K562 (cell line): ENCODE data around the gene MYL12B. TPM values are rescaled to one million over a fixed set of nuclear protein-coding genes. Genes with fewer than 3 reads are reported as not detected.

Experiments used
- ARID3B ChIP-seq: fragments of 250-450 bp; sonication (Bioruptor Pico); IDR thresholded peaks from 2 replicates; pipeline ENCODE4 v1.4.0; 2020; ENCODE audit warnings: borderline replicate concordance
- ASH1L ChIP-seq: fragments of 450-650 bp; IDR thresholded peaks from 2 replicates; pipeline ENCODE4 v1.6.1; 2018; ENCODE audit warnings: borderline replicate concordance, mild to moderate bottlenecking, low read depth; ENCODE audit not compliant: partially characterized antibody
- BRF1 ChIP-seq: IDR thresholded peaks from 3 replicates; pipeline ENCODE4 v1.6.1; 2011; ENCODE audit warnings: borderline replicate concordance, mild to moderate bottlenecking; ENCODE audit not compliant: insufficient read length; ENCODE audit errors: extremely low read depth
- ERF ChIP-seq: fragments of 450-650 bp; formaldehyde crosslinking; IDR thresholded peaks from 2 replicates; pipeline ENCODE4 v1.4.0; 2020; ENCODE audit warnings: mild to moderate bottlenecking, mixed read lengths
- ESRRA ChIP-seq: fragments of 450-650 bp; IDR thresholded peaks from 2 replicates; pipeline ENCODE4 v1.6.1; 2014; ENCODE audit warnings: low read depth, mild to moderate bottlenecking, moderate library complexity, borderline replicate concordance
- ETV6 ChIP-seq, 3 experiments: fragments of 150-350 bp in 1 of 3; sonication (generic) in 1 of 3; formaldehyde crosslinking in 1 of 3; IDR thresholded peaks; 2 replicates each; pipeline versions ENCODE4 v1.6.1 to v1.8.0; 2014 to 2022; ENCODE audit warnings: borderline replicate concordance in 2 of 3, low read depth in 2 of 3, antibody characterized with exemption in 1 of 3, low read length in 1 of 3, mild to moderate bottlenecking in 1 of 3, missing genetic modification reagents in 1 of 3
- HMG20A ChIP-seq: fragments of 450-650 bp; formaldehyde crosslinking; conservative IDR thresholded peaks from 2 replicates; pipeline ENCODE4 v1.4.0; 2020; ENCODE audit warnings: mild to moderate bottlenecking, mixed read lengths
- JUND ChIP-seq, 2 experiments: IDR thresholded peaks; 2 replicates in 1 of 2; 3 replicates in 1 of 2; pipeline ENCODE4 v1.6.1; 2011; ENCODE audit warnings: borderline replicate concordance in 2 of 2, low read depth in 2 of 2, low read length in 2 of 2, improper control_type of control experiment in 1 of 2, missing biosample characterization in 1 of 2, missing genetic modification characterization in 1 of 2, missing genetic modification reagents in 1 of 2
- MECOM ChIP-seq: fragments of 250-450 bp; sonication (Bioruptor Pico); IDR thresholded peaks from 2 replicates; pipeline ENCODE4 v1.8.0; 2022; ENCODE audit warnings: inconsistent platforms
- MYNN ChIP-seq, 2 experiments: sonication (generic); formaldehyde crosslinking in 1 of 2; IDR thresholded peaks; 2 replicates each; pipeline versions ENCODE4 v1.5.0 to v1.6.1; 2016 to 2020; ENCODE audit warnings: antibody characterized with exemption in 1 of 2, missing genetic modification reagents in 1 of 2
- NBN ChIP-seq: fragments of 450-650 bp; IDR thresholded peaks from 2 replicates; pipeline ENCODE4 v1.6.1; 2016; ENCODE audit warnings: low read depth, mild to moderate bottlenecking
- THRA ChIP-seq: fragments of 450-650 bp; IDR thresholded peaks from 2 replicates; pipeline ENCODE4 v1.6.1; 2017; ENCODE audit warnings: mild to moderate bottlenecking, moderate library complexity
- TRIM24 ChIP-seq, 2 experiments: fragments of 450-650 bp; IDR thresholded peaks; 2 replicates each; pipeline ENCODE4 v1.6.1; 2016
- XRCC4 ChIP-seq: IDR thresholded peaks from one replicate; pipeline ENCODE4 v1.6.1; 2011; ENCODE audit not compliant: insufficient read depth, insufficient read length; ENCODE audit errors: extremely low read depth
- ZBTB12 ChIP-seq: fragments of 250-450 bp; sonication (Bioruptor Pico); IDR thresholded peaks from 2 replicates; pipeline ENCODE4 v1.4.0; 2020
- ZNF165 ChIP-seq: fragments of 250-450 bp; sonication (Bioruptor Pico); IDR thresholded peaks from 2 replicates; pipeline ENCODE4 v1.4.0; 2020; ENCODE audit warnings: borderline replicate concordance
- ZNF551 ChIP-seq: fragments of 250-450 bp; sonication (Bioruptor Pico); IDR thresholded peaks from 2 replicates; pipeline ENCODE4 v1.5.0; 2021; ENCODE audit warnings: mild to moderate bottlenecking, moderate library complexity
- ZNF77 ChIP-seq: fragments of 250-450 bp; sonication (Bioruptor Pico); IDR thresholded peaks from 2 replicates; pipeline ENCODE4 v1.5.0; 2020
- polyA plus RNA-seq, 8 experiments: library from polyadenylated mRNA; depleted of rRNA in 4 of 8; stranded (reverse) in 5 of 8; unstranded in 3 of 8; fragments of >200 nt; fragmentation: Nextera tagmentation in 2 of 8; fragmentation: Illumina TruSeq in 1 of 8; extraction: Ambion mirVana in 2 of 8; extraction: Trizol in 1 of 8; gene quantifications; 2 replicates each; pipeline versions ENCODE4 v1.2.1 to v1.2.3, GENCODE V29; 2011 to 2014; ENCODE audit warnings: inconsistent platforms in 1 of 8, missing spikeins in 1 of 8
- total RNA-seq, 7 experiments: library from RNA; depleted of rRNA in 6 of 7; stranded (reverse); fragments of >200 nt in 6 of 7; fragmentation: Illumina TruSeq in 2 of 7; extraction: Trizol in 2 of 7; gene quantifications; 2 replicates each; pipeline versions ENCODE4 v1.2.1 to v1.2.3, GENCODE V29; 2011 to 2021; ENCODE audit warnings: low replicate concordance in 1 of 7
- TF ChIP-seq, protein P1 (sequence below): sonication (generic); formaldehyde crosslinking; IDR thresholded peaks from 2 replicates; pipeline ENCODE4 v1.8.0; 2022; ENCODE audit warnings: mild to moderate bottlenecking, missing genetic modification reagents
- TF ChIP-seq, protein P2 (sequence below): sonication (generic); formaldehyde crosslinking; IDR thresholded peaks from 2 replicates; pipeline ENCODE4 v1.8.0; 2022; ENCODE audit warnings: missing genetic modification reagents, mild to moderate bottlenecking, borderline replicate concordance

Gene MYL12B
- total and polyA plus RNA-seq, 9 of the 15 experiments (the other 6 are each of a cell fraction or from before 2014, with no cell fraction given) = 220 to 995 (median 463) TPM

- TF ChIP-seq ETV6 (IDR thresholded peaks at IDR 0.05; ENCODE audit: borderline replicate concordance in 1 of 2, low read depth in 2 of 2, low read length in 1 of 2) (peak; percentile 19 to 84; a peak in 2 of 4 replicates), ETV6 (CRISPR knock-in tag; IDR thresholded peaks at IDR 0.05; ENCODE audit: borderline replicate concordance) (0 out of 2 replicates have a peak, but pooled peaks have one; percentile 43), JUND (IDR thresholded peaks at IDR 0.05; ENCODE audit: borderline replicate concordance, low read depth, low read length) (peak; percentile 99), JUND (tag; IDR thresholded peaks at IDR 0.05; ENCODE audit: borderline replicate concordance, low read depth, low read length) (no peak; the same call in 2 of the 3 replicates), MECOM (CRISPR knock-in tag) (no peak), ESRRA (peak; percentile 95), ZBTB12 (0 out of 2 replicates have a peak, but pooled peaks have one; percentile 19), MYNN (IDR thresholded peaks at IDR 0.05) (peak; percentile 62; the same call in 1 of the 2 replicates), MYNN (CRISPR knock-in tag; IDR thresholded peaks at IDR 0.05) (no peak), ASH1L (peak; percentile 93), HMG20A (CRISPR knock-in tag) (no peak), XRCC4 (no peak), ZNF77 (CRISPR knock-in tag) (0 out of 2 replicates have a peak, but pooled peaks have one; percentile 69), THRA (no peak), ZNF165 (CRISPR knock-in tag) (no peak; the same call in 1 of the 2 replicates), ZNF551 (no peak), TRIM24 (IDR thresholded peaks at IDR 0.05) (peak in 1 of 2 experiments; percentile 87; a peak in 2 of 4 replicates), NBN (peak; percentile 92), BRF1 (no peak), ARID3B (CRISPR knock-in tag) (no peak), ERF (CRISPR knock-in tag) (no peak; the same call in 1 of the 2 replicates)
- TF ChIP-seq, protein P1, sequence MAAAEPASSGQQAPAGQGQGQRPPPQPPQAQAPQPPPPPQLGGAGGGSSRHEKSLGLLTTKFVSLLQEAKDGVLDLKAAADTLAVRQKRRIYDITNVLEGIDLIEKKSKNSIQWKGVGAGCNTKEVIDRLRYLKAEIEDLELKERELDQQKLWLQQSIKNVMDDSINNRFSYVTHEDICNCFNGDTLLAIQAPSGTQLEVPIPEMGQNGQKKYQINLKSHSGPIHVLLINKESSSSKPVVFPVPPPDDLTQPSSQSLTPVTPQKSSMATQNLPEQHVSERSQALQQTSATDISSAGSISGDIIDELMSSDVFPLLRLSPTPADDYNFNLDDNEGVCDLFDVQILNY = peak; percentile 84; the same call in 1 of the 2 replicates
- TF ChIP-seq, protein P2, sequence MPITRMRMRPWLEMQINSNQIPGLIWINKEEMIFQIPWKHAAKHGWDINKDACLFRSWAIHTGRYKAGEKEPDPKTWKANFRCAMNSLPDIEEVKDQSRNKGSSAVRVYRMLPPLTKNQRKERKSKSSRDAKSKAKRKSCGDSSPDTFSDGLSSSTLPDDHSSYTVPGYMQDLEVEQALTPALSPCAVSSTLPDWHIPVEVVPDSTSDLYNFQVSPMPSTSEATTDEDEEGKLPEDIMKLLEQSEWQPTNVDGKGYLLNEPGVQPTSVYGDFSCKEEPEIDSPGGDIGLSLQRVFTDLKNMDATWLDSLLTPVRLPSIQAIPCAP (CRISPR knock-in tag) = no peak
These were observed 14.5 kb upstream of the MYL12B start, which contains the start of gene MYL12A (continued) for GRCh38 chr18:3247240-3248061.
